Cortex of kidney (tissue), 1 donor: ENCODE results near the gene HYI.
"Not testable (repeated sequence)": the region's sequence is repeated elsewhere in the genome, so short reads cannot be mapped to it uniquely, and the experiment has no call there.

ENCODE experiments used
- DNase-seq: peaks from one replicate; lab custom pipeline; 2025; lab: John Stamatoyannopoulos, UW

HYI gene

GRCh38 chr1:43453442-43454269 lies at the start of gene HYI:
HYI (minus strand) TSS chr1:43453931; CDS start chr1:43453793, 138 bp downstream.
- no peak for DNase-seq

GRCh38 chr1:43501806-43502205 lies 48.1 kb upstream of the HYI start:
- DNase-seq = not testable (repeated sequence)

- no peak for DNase-seq
Observed at GRCh38 chr1:43499898-43500297, 46.2 kb upstream of the HYI start.

GRCh38 chr1:43495204-43495603 lies 41.5 kb upstream of the HYI start:
- DNase-seq = no peak

GRCh38 chr1:43493661-43494450 lies 40.1 kb upstream of the HYI start:
- no peak for DNase-seq

GRCh38 chr1:43492826-43493225 lies 39.1 kb upstream of the HYI start:
- no peak for DNase-seq

GRCh38 chr1:43491061-43491460 lies 37.3 kb upstream of the HYI start:
- no peak for DNase-seq

GRCh38 chr1:43488165-43488564 lies 34.4 kb upstream of the HYI start:
- no peak for DNase-seq

GRCh38 chr1:43484367-43484766 lies 30.6 kb upstream of the HYI start:
- no peak for DNase-seq

GRCh38 chr1:43482215-43482614 lies 28.5 kb upstream of the HYI start:
- no peak for DNase-seq

GRCh38 chr1:43481491-43481890 lies 27.8 kb upstream of the HYI start:
- DNase-seq = no peak

- DNase-seq = no peak
Observed at GRCh38 chr1:43479414-43479813, 25.7 kb upstream of the HYI start.

GRCh38 chr1:43477716-43478115 lies 24.0 kb upstream of the HYI start:
- DNase-seq = no peak

- not testable (repeated sequence) for DNase-seq
Observed at GRCh38 chr1:43475611-43476401, 22.1 kb upstream of the HYI start.

GRCh38 chr1:43473463-43473862 lies 19.7 kb upstream of the HYI start:
- no peak for DNase-seq

GRCh38 chr1:43472463-43473151 lies 18.9 kb upstream of the HYI start:
- not testable (repeated sequence) for DNase-seq

GRCh38 chr1:43472087-43472462 lies 18.3 kb upstream of the HYI start:
- DNase-seq = no peak

GRCh38 chr1:43469932-43470331 lies 16.2 kb upstream of the HYI start:
- DNase-seq = no peak

GRCh38 chr1:43468414-43468813 lies 14.7 kb upstream of the HYI start:
- no peak for DNase-seq

- DNase-seq = no peak
Observed at GRCh38 chr1:43466403-43466802, 12.7 kb upstream of the HYI start.

GRCh38 chr1:43465505-43466067 lies 11.9 kb upstream of the HYI start:
- DNase-seq = no peak
